SK-N-MC (cell line): ENCODE measurements around the gene DPF3.

Experiments used
- DNase-seq: peaks from one replicate; pipeline ENCODE4 v3.0.0-alpha.2; 2011; ENCODE audit warnings: low read depth, low spot score
- H3K27ac ChIP-seq: fragments of 200-600 bp; sonication (generic); 2 replicates; pipeline ENCODE4 v1.5.1; 2016; ENCODE audit warnings: mixed run types
- H3K36me3 ChIP-seq: fragments of 200-600 bp; sonication (generic); 2 replicates; pipeline ENCODE4 v1.6.1; 2017; ENCODE audit warnings: antibody characterized with exemption, low read length, mixed read lengths; ENCODE audit not compliant: insufficient read depth
- H3K4me3 ChIP-seq: fragments of 200-600 bp; sonication (generic); 2 replicates; pipeline ENCODE4 v1.5.1; 2016
- H3K9ac ChIP-seq: fragments of 200-600 bp; sonication (generic); 2 replicates; pipeline ENCODE4 v1.8.0; 2017; ENCODE audit warnings: mixed run types, mixed read lengths; ENCODE audit not compliant: insufficient read length
- H3K9me3 ChIP-seq: fragments of 200-600 bp; sonication (generic); 2 replicates; pipeline ENCODE4 v1.6.1; 2017; ENCODE audit warnings: low read depth, mild to moderate bottlenecking, antibody characterized with exemption, low read length, moderate library complexity, mixed read lengths
- EZH2 ChIP-seq: fragments of 200-600 bp; sonication (generic); IDR thresholded peaks from one replicate; pipeline ENCODE4 v1.6.1; 2017; ENCODE audit warnings: antibody characterized with exemption
- FOXP2 ChIP-seq: optimal IDR thresholded peaks from 2 replicates; pipeline ENCODE3; 2011; ENCODE audit warnings: mild to moderate bottlenecking, moderate library complexity; ENCODE audit not compliant: insufficient read depth; ENCODE audit errors: extremely low read length, control extremely low read depth
- POLR2AphosphoS5 ChIP-seq: IDR thresholded peaks from 2 replicates; pipeline ENCODE4 v1.6.1; 2012; ENCODE audit warnings: mild to moderate bottlenecking, low read depth, low read length, borderline replicate concordance

The DPF3 gene

GRCh38 chr14:72868500-72868899, 25.4 kb downstream of the DPF3 start:
- Histone ChIP-seq H3K4me3 (no peak overlapping the region), H3K9me3 (0 out of 2 replicates have a peak, but pooled peaks cover 2% of the 10 kb centered on the region), H3K9ac (no peak overlapping the region), H3K27ac (no peak overlapping the region), H3K36me3 (no peaks in the 10 kb centered on the region)
- TF ChIP-seq POLR2AphosphoS5 (no peak), FOXP2 (no peak), EZH2 (no peak)
- no peak for DNase-seq

- Histone ChIP-seq H3K36me3 (no peaks in the 10 kb centered on the region), H3K9ac (no peak overlapping the region), H3K27ac (no peak overlapping the region), H3K9me3 (no peaks in the 10 kb centered on the region), H3K4me3 (no peak overlapping the region)
- DNase-seq: no peak
- TF ChIP-seq EZH2 (no peak), POLR2AphosphoS5 (no peak), FOXP2 (no peak)
These were observed 29.1 kb downstream of the DPF3 start for GRCh38 chr14:72864712-72865365.

GRCh38 chr14:72863216-72864006, 30.5 kb downstream of the DPF3 start:
- no peak for DNase-seq
- no peaks in the 10 kb centered on the region for H3K36me3 ChIP-seq
- H3K9me3 ChIP-seq: no peaks in the 10 kb centered on the region
- H3K9ac ChIP-seq: no peak overlapping the region
- no peak for TF ChIP-seq FOXP2
- TF ChIP-seq POLR2AphosphoS5: no peak
- no peak for TF ChIP-seq EZH2
- H3K27ac ChIP-seq: no peak overlapping the region
- no peak overlapping the region for H3K4me3 ChIP-seq

- Histone ChIP-seq H3K9me3 (no peaks in the 10 kb centered on the region), H3K9ac (no peak overlapping the region), H3K27ac (no peak overlapping the region), H3K4me3 (no peak overlapping the region), H3K36me3 (no peaks in the 10 kb centered on the region)
- no peak for DNase-seq
- TF ChIP-seq EZH2 (no peak), POLR2AphosphoS5 (no peak), FOXP2 (no peak)
These were observed 37.2 kb downstream of the DPF3 start for GRCh38 chr14:72856530-72857266.

- TF ChIP-seq FOXP2 (no peak), POLR2AphosphoS5 (no peak), EZH2 (no peak)
- DNase-seq: no peak
- no peak overlapping the region for H3K27ac ChIP-seq
- no peaks in the 10 kb centered on the region for H3K36me3 ChIP-seq
- no peak overlapping the region for H3K9ac ChIP-seq
- H3K9me3 ChIP-seq: no peaks in the 10 kb centered on the region
- H3K4me3 ChIP-seq: no peak overlapping the region
These were observed 38.0 kb downstream of the DPF3 start for GRCh38 chr14:72855913-72856312.

GRCh38 chr14:72852194-72852593, 41.7 kb downstream of the DPF3 start:
- Histone ChIP-seq H3K36me3 (no peaks in the 10 kb centered on the region), H3K27ac (no peak overlapping the region), H3K9ac (no peak overlapping the region), H3K9me3 (no peaks in the 10 kb centered on the region), H3K4me3 (no peak overlapping the region)
- TF ChIP-seq POLR2AphosphoS5 (no peak), FOXP2 (no peak), EZH2 (no peak)
- no peak for DNase-seq

GRCh38 chr14:72851635-72852034, 42.3 kb downstream of the DPF3 start:
- Histone ChIP-seq H3K9me3 (no peaks in the 10 kb centered on the region), H3K9ac (no peak overlapping the region), H3K27ac (no peak overlapping the region), H3K36me3 (no peaks in the 10 kb centered on the region), H3K4me3 (no peak overlapping the region)
- TF ChIP-seq EZH2 (no peak), POLR2AphosphoS5 (no peak), FOXP2 (no peak)
- no peak for DNase-seq

GRCh38 chr14:72850360-72850759, 43.5 kb downstream of the DPF3 start:
- Histone ChIP-seq H3K9ac (no peak overlapping the region), H3K9me3 (no peaks in the 10 kb centered on the region), H3K36me3 (no peaks in the 10 kb centered on the region), H3K4me3 (no peak overlapping the region), H3K27ac (no peak overlapping the region)
- DNase-seq: no peak
- TF ChIP-seq FOXP2 (no peak), EZH2 (no peak), POLR2AphosphoS5 (no peak)

- no peak for DNase-seq
- H3K9ac ChIP-seq: no peak overlapping the region
- TF ChIP-seq FOXP2 (no peak), EZH2 (no peak), POLR2AphosphoS5 (no peak)
- H3K9me3 ChIP-seq: no peaks in the 10 kb centered on the region
- no peak overlapping the region for H3K4me3 ChIP-seq
- no peak overlapping the region for H3K27ac ChIP-seq
- no peaks in the 10 kb centered on the region for H3K36me3 ChIP-seq
These were observed 44.7 kb downstream of the DPF3 start for GRCh38 chr14:72849222-72849621.
